ELF-1 (cell line): Measurements from ENCODE around the gene AQP5.
A peak's percentile ranks its signal among the peaks of the same experiment; 100 is the strongest.
"Not testable (repeated sequence)": the region's sequence is repeated elsewhere in the genome, so short reads cannot be mapped to it uniquely, and the experiment has no call there.

Experiments used
- DNase-seq: peaks from one replicate; pipeline ENCODE4 v3.0.0-alpha.2; 2016; ENCODE audit warnings: low read depth, low spot score

Gene AQP5

GRCh38 chr12:49980501-49981349, 19.1 kb downstream of the AQP5 start:
- peak; percentile 25 for DNase-seq

GRCh38 chr12:49982246-49983087, 20.8 kb downstream of the AQP5 start:
- DNase-seq = no peak

DNA sequence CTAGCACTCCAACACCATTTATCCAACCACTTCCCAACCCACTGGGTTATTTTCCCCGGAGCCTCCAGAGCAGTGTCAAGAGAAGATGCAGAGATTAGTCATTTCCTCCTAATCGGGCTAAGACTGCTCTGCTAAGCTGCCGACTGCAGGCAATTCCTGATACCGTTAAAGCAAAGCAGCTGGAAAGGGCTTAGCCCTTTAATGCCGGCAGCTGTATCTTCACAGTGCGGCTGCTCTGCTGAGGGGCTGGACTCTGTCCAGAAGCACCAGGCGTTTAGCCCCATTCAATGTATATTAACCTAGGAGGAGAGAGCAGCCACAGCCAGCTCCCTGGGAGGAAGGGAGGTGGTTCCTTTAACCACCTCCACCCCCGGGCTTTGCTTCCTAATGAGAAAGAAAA, 22.2 kb downstream of the AQP5 start:
- peak; percentile 69 for DNase-seq

DNA sequence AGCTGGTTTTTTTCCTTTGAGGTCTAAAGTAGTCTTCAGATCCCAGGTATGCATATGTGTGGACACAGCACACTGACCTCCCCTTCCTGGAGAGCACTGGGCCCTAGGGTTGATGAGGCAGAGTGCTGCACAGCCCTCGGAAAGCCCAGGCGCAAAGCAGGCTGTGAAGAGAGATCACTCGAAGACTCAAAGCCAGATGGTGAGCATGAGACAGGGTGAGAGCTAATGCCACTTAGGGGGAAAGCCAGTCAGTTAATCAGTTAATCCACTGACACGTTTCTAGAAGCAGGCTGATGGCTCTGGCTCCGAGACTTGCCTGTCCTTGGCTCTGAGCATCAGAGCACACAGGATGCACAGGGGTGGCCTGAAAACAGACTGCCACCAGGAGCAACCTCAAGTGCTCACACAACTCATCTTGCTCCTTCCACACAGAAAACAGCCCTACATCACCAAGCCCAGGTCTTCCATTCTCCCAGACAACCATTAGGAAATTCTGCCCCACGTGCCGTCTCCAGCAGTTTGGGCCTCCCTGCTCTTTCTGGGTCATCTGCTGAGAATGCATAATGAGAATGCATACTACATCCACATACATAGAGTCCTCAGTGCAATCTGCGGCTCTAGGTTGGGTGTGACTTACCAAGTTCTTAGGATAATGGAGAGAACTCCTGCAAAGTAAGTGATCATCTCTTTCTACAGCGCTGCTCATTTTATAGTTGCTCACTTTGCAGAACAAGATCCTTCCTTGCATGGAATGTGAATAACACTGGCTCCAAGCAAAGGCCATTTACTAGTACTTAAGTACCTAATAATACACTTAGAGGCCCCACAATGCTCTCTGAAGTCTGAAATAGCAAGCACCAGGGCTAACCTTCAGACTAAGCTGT, 23.0 kb downstream of the AQP5 start:
- peak; percentile 31 for DNase-seq

DNA sequence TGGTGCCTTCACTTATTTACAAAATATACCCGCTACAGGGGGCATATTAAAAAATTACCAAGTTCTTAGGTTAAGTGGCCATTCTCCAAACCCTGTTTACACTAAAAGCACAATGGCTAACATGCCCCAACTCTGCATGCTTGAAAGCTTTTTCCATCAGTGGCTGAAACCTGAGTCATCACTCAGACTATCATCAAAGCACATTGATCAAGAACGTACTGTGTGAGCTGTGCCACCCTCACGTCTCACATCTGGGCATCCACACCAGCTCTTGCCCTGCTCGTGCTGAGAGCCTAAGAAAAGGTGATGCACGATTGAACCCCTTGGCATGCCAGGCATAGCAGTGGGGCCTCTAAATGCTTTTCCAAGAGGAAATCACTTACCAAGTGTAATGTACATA, 24.3 kb downstream of the AQP5 start:
- no peak for DNase-seq

- DNase-seq = not testable (repeated sequence)
Observed at GRCh38 chr12:49986476-49986875, 24.8 kb downstream of the AQP5 start.

GRCh38 chr12:49987625-49988303, 26.1 kb downstream of the AQP5 start:
- DNase-seq = no peak

DNA sequence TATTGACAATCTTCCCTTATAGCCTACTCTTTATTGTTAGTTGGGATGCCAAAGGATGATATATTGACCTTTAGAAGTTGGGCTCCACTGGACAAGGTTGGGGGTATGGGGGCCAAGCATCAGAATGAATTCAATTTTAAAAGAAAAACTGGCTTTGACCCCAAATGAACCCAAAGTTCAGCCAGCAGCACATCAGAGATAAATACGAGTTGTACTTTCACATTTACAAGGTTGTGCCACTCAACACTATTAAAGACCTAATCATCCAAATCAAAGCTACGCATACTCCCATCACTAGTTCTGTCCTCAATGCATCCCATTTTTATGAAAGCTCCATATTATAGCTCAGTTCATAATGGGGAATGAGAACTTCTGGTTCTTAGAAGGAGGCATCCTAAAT, 27.7 kb downstream of the AQP5 start:
- DNase-seq = not testable (repeated sequence)

DNA sequence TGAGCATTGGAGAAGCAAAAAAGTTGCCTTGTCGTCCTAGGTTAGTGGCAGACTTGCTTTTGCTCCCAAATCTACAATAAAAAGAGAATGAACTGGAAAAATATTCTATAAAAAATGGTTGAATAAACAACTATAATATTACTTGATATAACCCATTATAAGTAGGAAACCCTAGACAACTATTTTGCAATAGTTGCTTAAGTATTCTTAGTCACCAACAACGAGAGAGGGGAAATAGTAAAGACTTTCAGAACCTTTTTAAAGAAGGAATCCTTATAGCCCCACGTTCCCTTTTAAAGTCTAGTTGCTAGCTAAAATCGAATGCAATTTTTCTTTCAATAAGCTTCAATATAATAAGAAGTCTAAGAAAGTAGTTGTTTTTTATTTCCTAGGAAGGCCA, 28.6 kb downstream of the AQP5 start:
- DNase-seq = no peak

DNA sequence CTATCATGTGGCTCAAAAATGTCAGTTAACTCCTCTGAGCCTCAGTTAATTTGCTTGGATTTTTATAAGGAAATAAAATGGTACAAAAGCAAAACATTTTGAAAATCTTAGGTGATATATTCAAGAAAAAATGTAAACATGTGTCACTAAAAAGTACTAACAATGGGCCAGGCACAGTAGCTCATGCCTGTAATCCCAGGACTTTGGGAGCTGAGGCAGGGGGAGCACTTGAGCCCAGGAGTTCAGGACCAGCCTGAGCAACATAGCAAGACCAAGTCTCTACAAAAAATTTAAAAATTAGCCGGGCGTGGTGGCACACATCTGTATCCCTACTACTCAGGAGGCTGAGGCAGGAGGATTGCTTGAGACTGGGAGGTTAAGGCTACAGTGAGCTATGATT, 36.8 kb downstream of the AQP5 start:
- no peak for DNase-seq

GRCh38 chr12:50003595-50003994, 41.9 kb downstream of the AQP5 start:
- DNase-seq = no peak

DNA sequence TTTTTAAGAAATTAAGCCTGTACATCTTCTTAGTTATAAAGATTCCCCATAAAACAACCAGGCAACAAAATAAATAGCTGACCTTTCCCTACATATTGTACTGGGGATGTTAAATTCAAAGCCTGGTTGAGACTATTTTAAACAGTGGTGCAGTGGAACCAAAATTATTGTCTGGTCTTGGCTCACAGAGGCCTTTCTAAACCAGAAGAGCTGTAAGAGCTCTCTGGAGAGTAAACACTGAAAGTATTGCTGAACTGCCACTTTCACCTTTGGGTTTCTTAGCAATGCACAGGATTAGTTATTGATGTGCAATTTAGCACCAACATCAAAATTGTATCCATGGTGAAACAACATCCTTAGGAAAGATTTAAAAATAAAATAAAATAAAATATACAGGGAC, 43.0 kb downstream of the AQP5 start:
- no peak for DNase-seq

DNA sequence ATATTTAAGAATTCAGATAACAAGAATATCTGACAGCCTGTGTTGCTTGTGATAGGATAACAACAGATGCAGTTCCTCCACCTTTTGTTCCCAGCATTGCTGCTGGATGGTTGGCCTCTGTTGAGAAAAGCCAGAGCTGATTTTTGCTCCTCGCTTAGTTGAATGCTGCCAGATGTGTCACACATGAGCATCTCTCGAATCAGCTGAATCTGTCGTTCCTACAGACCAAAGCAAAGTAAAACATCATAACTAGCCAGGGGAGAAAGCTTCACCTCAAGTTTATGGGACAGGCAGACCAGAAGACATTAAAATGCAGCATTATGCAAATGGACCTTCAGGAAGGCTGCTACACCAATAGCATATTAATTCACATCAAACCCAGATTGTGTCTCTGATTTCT, 43.5 kb downstream of the AQP5 start:
- no peak for DNase-seq

GRCh38 chr12:50006280-50006679, 44.6 kb downstream of the AQP5 start:
- DNase-seq = no peak

- DNase-seq = no peak
Observed at GRCh38 chr12:50006754-50007442, 45.2 kb downstream of the AQP5 start.

- no peak for DNase-seq
Observed at GRCh38 chr12:50013361-50014147, 51.9 kb downstream of the AQP5 start.

GRCh38 chr12:50014342-50014741, 52.7 kb downstream of the AQP5 start:
- DNase-seq = no peak
